ENCODE results near the gene ICA1L. TPM values are rescaled to one million over a fixed set of nuclear protein-coding genes. Genes with fewer than 3 reads are reported as not detected.

Gene ICA1L
- total and polyA plus RNA-seq, 2 of the 13 experiments (the other 11 are each of a cell fraction or from before 2014, with no cell fraction given) = 1.5 to 2.4 TPM

- Histone ChIP-seq H2AFZ (ENCODE audit: low read length) (no peak overlapping the region), H3K4me3 (replicated peaks in 1 of 3; ENCODE audit: insufficient read depth in 1 of 3, low read depth in 2 of 3, low read length in 3 of 3) (no peak overlapping the region), H3K4me2 (ENCODE audit: low read depth, low read length) (no peak overlapping the region), H3K9me3 (ENCODE audit: low read length) (no peaks in the 10 kb centered on the region), H3K79me2 (ENCODE audit: insufficient read depth, low read length) (no peaks in the 10 kb centered on the region), H3K4me1 (ENCODE audit: insufficient read depth, low read length) (peaks cover 9% of the 10 kb centered on the region), H3K9ac (ENCODE audit: insufficient read depth, low read depth, low read length) (no peak overlapping the region), H3K27me3 (ENCODE audit: control insufficient read depth in 1 of 2, insufficient read depth in 2 of 2, low read length in 2 of 2) (no peaks in the 10 kb centered on the region), H4K20me1 (ENCODE audit: insufficient read depth, low read length) (no peaks in the 10 kb centered on the region), H3K36me3 (replicated peaks in 1 of 2; ENCODE audit: control insufficient read depth in 1 of 2, insufficient read depth in 2 of 2, low read length in 2 of 2) (peaks cover 5 to 14% of the 10 kb centered on the region in 2 experiments; a peak in 4 of 5 replicates), H3K27ac (ENCODE audit: extremely low read length, insufficient read depth, low read length) (no peak overlapping the region)
- no peak for FAIRE-seq
- CTCF ChIA-PET (ENCODE audit: low intra/inter-chr PET ratio, low total read pairs) = no interaction called here
- POLR2A ChIA-PET = no interaction called here
- intact Hi-C loops (cut with micrococcal nuclease; ENCODE audit: unreplicated experiment) = no loop called here
- ATAC-seq = no peak
- 97% methylated on average over 7 of the region's 7 CpGs for WGBS (ENCODE audit: low lambda C conversion rate)
- BruUV-seq (replicated peaks) = no TSS peak
- TF ChIP-seq MAFK (conservative IDR thresholded peaks at IDR 0.05 in 1 of 2, IDR thresholded peaks at IDR 0.05 in 1 of 2; ENCODE audit: low read length in 2 of 2) (peak in 1 of 2 experiments; percentile 33; a peak in 1 of 4 replicates), MAFF (IDR thresholded peaks at IDR 0.05; ENCODE audit: low read depth, low read length) (0 out of 2 replicates have a peak, but pooled peaks have one; percentile 45), ZNF710 (CRISPR knock-in tag; IDR thresholded peaks at IDR 0.05; ENCODE audit: borderline replicate concordance) (no peak)
- in situ Hi-C loops (cut with HindIII; ENCODE audit: extremely low pct_ligation_motif_present, low pct_unique_long_range_greater_than_20kb) = no loop called here
- no peak for DNase-seq (ENCODE audit: low spot score)
Observed at GRCh38 chr2:202771741-202772460, 99.7 kb downstream of the ICA1L start.

- CTCF ChIA-PET (ENCODE audit: low intra/inter-chr PET ratio, low total read pairs) = no interaction called here
- FAIRE-seq (no peak), ATAC-seq (no peak), DNase-seq (ENCODE audit: low spot score) (no peak)
- H3K4me2 ChIP-seq (ENCODE audit: low read depth, low read length) = no peak overlapping the region
- in situ Hi-C loops (cut with HindIII; ENCODE audit: extremely low pct_ligation_motif_present, low pct_unique_long_range_greater_than_20kb) = no loop called here
- no peak overlapping the region for H3K4me3 ChIP-seq (replicated peaks in 1 of 3; ENCODE audit: insufficient read depth in 1 of 3, low read depth in 2 of 3, low read length in 3 of 3)
- no TSS peak for BruUV-seq (replicated peaks)
- H3K9me3 ChIP-seq (ENCODE audit: low read length) = no peaks in the 10 kb centered on the region
- no peak overlapping the region for H2AFZ ChIP-seq (ENCODE audit: low read length)
- H3K79me2 ChIP-seq (ENCODE audit: insufficient read depth, low read length) = no peaks in the 10 kb centered on the region
- peaks cover 6 to 19% of the 10 kb centered on the region in 2 experiments; a peak in 4 of 5 replicates for H3K36me3 ChIP-seq (replicated peaks in 1 of 2; ENCODE audit: control insufficient read depth in 1 of 2, insufficient read depth in 2 of 2, low read length in 2 of 2)
- H3K27me3 ChIP-seq (ENCODE audit: control insufficient read depth in 1 of 2, insufficient read depth in 2 of 2, low read length in 2 of 2) = no peaks in the 10 kb centered on the region
- no peak overlapping the region for H3K9ac ChIP-seq (ENCODE audit: insufficient read depth, low read depth, low read length)
- H3K27ac ChIP-seq (ENCODE audit: extremely low read length, insufficient read depth, low read length) = no peak overlapping the region
- WGBS (ENCODE audit: low lambda C conversion rate) = 90% methylated on average over 1 of the region's 1 CpG
- intact Hi-C loops (cut with micrococcal nuclease; ENCODE audit: unreplicated experiment) = no loop called here
- H3K4me1 ChIP-seq (ENCODE audit: insufficient read depth, low read length) = peaks cover 9% of the 10 kb centered on the region
- H4K20me1 ChIP-seq (ENCODE audit: insufficient read depth, low read length) = no peaks in the 10 kb centered on the region
- no peak for TF ChIP-seq CEBPG (CRISPR knock-in tag; IDR thresholded peaks at IDR 0.05)
- no peak for TF ChIP-seq ZNF607 (CRISPR knock-in tag; IDR thresholded peaks at IDR 0.05; ENCODE audit: borderline replicate concordance)
- no peak for TF ChIP-seq RBFOX2 (IDR thresholded peaks at IDR 0.05; ENCODE audit: low read depth, low read length)
- TF ChIP-seq ZSCAN20 (CRISPR knock-in tag; IDR thresholded peaks at IDR 0.05; ENCODE audit: borderline replicate concordance) = no peak
- POLR2A ChIA-PET = no interaction called here
Observed at GRCh38 chr2:202771336-202771735, 100.2 kb downstream of the ICA1L start.

Measured in HepG2 (cell line).